Stimulated activated naive CD8-positive, alpha-beta T cell treated with anti-CD3 and anti-CD28 coated beads, Interleukin-15, Interleukin-2, amounts not matched to agents 100 U/mL and 50 U/mL, for 24 hours (primary cell): ENCODE results near the gene PSMG4.

Experiments
- ATAC-seq: fragments of 150-1000 bp; cut with Tn5 transposase; one replicate; pipeline ENCODE4 v1.10.0; 2021
- DNase-seq: peaks from one replicate; pipeline ENCODE4 v3.0.0; 2021

Gene PSMG4

GRCh38 chr6:3276174-3277167 is 17.7 kb downstream of the PSMG4 start:
- ATAC-seq (no peak), DNase-seq (no peak)

- ATAC-seq: no peak
Observed at GRCh38 chr6:3277251-3277650, 18.5 kb downstream of the PSMG4 start.

GRCh38 chr6:3277851-3278416 is 19.2 kb downstream of the PSMG4 start:
- no peak for DNase-seq
- ATAC-seq: no peak

More at GRCh38 chr6:3277251-3277650, 18.5 kb downstream of the PSMG4 start:
- DNase-seq: no peak

- DNase-seq: no peak
- no peak for ATAC-seq
Observed at GRCh38 chr6:3278691-3279090, 19.9 kb downstream of the PSMG4 start.

- ATAC-seq (no peak), DNase-seq (no peak)
Observed at GRCh38 chr6:3280091-3280490, 21.3 kb downstream of the PSMG4 start.

- ATAC-seq: no peak
- DNase-seq: no peak
Observed at GRCh38 chr6:3280866-3281465, 22.2 kb downstream of the PSMG4 start.

- ATAC-seq (no peak), DNase-seq (no peak)
Observed at GRCh38 chr6:3281631-3282475, 23.1 kb downstream of the PSMG4 start.

GRCh38 chr6:3282476-3283236 is 23.9 kb downstream of the PSMG4 start:
- no peak for DNase-seq
- ATAC-seq: no peak

GRCh38 chr6:3283241-3283640 is 24.5 kb downstream of the PSMG4 start:
- no peak for ATAC-seq
- DNase-seq: no peak

- DNase-seq (no peak), ATAC-seq (no peak)
Observed at GRCh38 chr6:3283641-3284435, 25.1 kb downstream of the PSMG4 start.

- DNase-seq (no peak), ATAC-seq (no peak)
Observed at GRCh38 chr6:3284436-3284876, 25.7 kb downstream of the PSMG4 start.

GRCh38 chr6:3285049-3285639 is 26.4 kb downstream of the PSMG4 start:
- DNase-seq (no peak), ATAC-seq (no peak)

- DNase-seq (no peak), ATAC-seq (no peak)
Observed at GRCh38 chr6:3285732-3286131, 27.0 kb downstream of the PSMG4 start.

- DNase-seq (no peak), ATAC-seq (no peak)
Observed at GRCh38 chr6:3286641-3287171, 28.0 kb downstream of the PSMG4 start.

- ATAC-seq: no peak
- no peak for DNase-seq
Observed at GRCh38 chr6:3287308-3287707, 28.6 kb downstream of the PSMG4 start.

- DNase-seq: no peak
- ATAC-seq: no peak
Observed at GRCh38 chr6:3287976-3288707, 29.4 kb downstream of the PSMG4 start.

GRCh38 chr6:3288711-3289663 is 30.2 kb downstream of the PSMG4 start:
- ATAC-seq: no peak
- DNase-seq: no peak

- no peak for DNase-seq
- ATAC-seq: no peak
Observed at GRCh38 chr6:3289664-3290055, 30.9 kb downstream of the PSMG4 start.
